Ishikawa (cell line): Measurements from ENCODE around the gene MPLKIP.

Source experiments
- CEBPB ChIP-seq: IDR thresholded peaks from 2 replicates; pipeline ENCODE4 v1.6.1; 2012
- CREB1 ChIP-seq: IDR thresholded peaks from 2 replicates; pipeline ENCODE4 v1.6.1; 2012; ENCODE audit warnings: low read depth
- EGR1 ChIP-seq: IDR thresholded peaks from 2 replicates; pipeline ENCODE4 v1.6.1; 2012
- EP300 ChIP-seq: IDR thresholded peaks from 2 replicates; pipeline ENCODE4 v1.6.1; 2012; ENCODE audit warnings: borderline replicate concordance
- FOXM1 ChIP-seq: IDR thresholded peaks from 2 replicates; pipeline ENCODE4 v1.6.1; 2012; ENCODE audit warnings: low read depth, borderline replicate concordance
- MAX ChIP-seq: IDR thresholded peaks from 2 replicates; pipeline ENCODE4 v1.6.1; 2012
- NFIC ChIP-seq: IDR thresholded peaks from 2 replicates; pipeline ENCODE4 v1.6.1; 2012
- RAD21 ChIP-seq: IDR thresholded peaks from 2 replicates; pipeline ENCODE4 v1.6.1; 2012; ENCODE audit warnings: low read depth
- REST ChIP-seq: IDR thresholded peaks from 2 replicates; pipeline ENCODE4 v1.6.1; 2012; ENCODE audit warnings: low read depth, mild to moderate bottlenecking
- TAF1 ChIP-seq: IDR thresholded peaks from 2 replicates; pipeline ENCODE4 v1.6.1; 2012; ENCODE audit warnings: low read depth, mild to moderate bottlenecking
- TCF12 ChIP-seq: IDR thresholded peaks from 2 replicates; pipeline ENCODE4 v1.6.1; 2012; ENCODE audit warnings: low read depth
- TEAD4 ChIP-seq: IDR thresholded peaks from 2 replicates; pipeline ENCODE4 v1.6.1; 2012
- YY1 ChIP-seq: IDR thresholded peaks from 2 replicates; pipeline ENCODE4 v1.6.1; 2012; ENCODE audit warnings: low read depth
- ZBTB7A ChIP-seq: IDR thresholded peaks from 2 replicates; pipeline ENCODE4 v1.6.1; 2012; ENCODE audit warnings: low read depth
- TF ChIP-seq, protein P1 (sequence below): IDR thresholded peaks from 2 replicates; pipeline ENCODE4 v1.6.1; 2012

The MPLKIP gene

DNA sequence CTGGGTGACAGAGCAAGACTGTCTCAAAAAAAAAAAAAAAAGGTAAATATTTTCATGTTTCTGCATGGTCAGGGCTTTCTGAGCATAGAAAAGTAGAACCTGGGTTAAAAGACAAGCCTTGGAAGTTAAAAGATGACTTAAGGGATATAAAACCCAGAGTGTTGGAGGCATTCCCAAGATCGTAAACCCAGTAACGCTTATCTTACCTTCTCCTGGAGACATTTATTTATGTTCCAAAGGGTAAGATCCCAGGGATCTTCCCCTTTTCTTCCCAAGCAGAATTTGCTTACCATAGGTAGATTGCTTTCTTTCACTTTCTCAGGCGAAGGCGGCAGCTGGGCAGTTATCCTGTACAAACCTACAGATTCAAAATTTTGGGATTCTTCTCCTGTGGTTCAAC, 22.6 kb upstream of the MPLKIP start:
- TF ChIP-seq CREB1, result no peak
- TF ChIP-seq YY1, result no peak
- TF ChIP-seq TEAD4, result no peak
- TF ChIP-seq CEBPB, result no peak
- TF ChIP-seq REST, result no peak
- TF ChIP-seq EGR1, result no peak
- no peak for TF ChIP-seq MAX
- TF ChIP-seq EP300, result no peak
- TF ChIP-seq RAD21, result no peak
- no peak for TF ChIP-seq TCF12
- TF ChIP-seq FOXM1, result no peak
- TF ChIP-seq, protein P1, sequence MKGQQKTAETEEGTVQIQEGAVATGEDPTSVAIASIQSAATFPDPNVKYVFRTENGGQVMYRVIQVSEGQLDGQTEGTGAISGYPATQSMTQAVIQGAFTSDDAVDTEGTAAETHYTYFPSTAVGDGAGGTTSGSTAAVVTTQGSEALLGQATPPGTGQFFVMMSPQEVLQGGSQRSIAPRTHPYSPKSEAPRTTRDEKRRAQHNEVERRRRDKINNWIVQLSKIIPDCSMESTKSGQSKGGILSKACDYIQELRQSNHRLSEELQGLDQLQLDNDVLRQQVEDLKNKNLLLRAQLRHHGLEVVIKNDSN, result no peak

GRCh38 chr7:40151504-40151903, 17.1 kb upstream of the MPLKIP start:
- TF ChIP-seq CREB1, result no peak
- no peak for TF ChIP-seq FOXM1
- TF ChIP-seq TEAD4, result no peak
- TF ChIP-seq TAF1, result no peak
- no peak for TF ChIP-seq EGR1
- no peak for TF ChIP-seq ZBTB7A
- TF ChIP-seq CEBPB, result no peak
- no peak for TF ChIP-seq REST
- no peak for TF ChIP-seq TCF12
- TF ChIP-seq YY1, result no peak
- no peak for TF ChIP-seq NFIC

- no peak for TF ChIP-seq MAX
- TF ChIP-seq RAD21, result no peak
- no peak for TF ChIP-seq FOXM1
- no peak for TF ChIP-seq CEBPB
- no peak for TF ChIP-seq YY1
- TF ChIP-seq TAF1, result no peak
- TF ChIP-seq TCF12, result no peak
- TF ChIP-seq NFIC, result no peak
- no peak for TF ChIP-seq CREB1
- no peak for TF ChIP-seq ZBTB7A
These were observed 14.2 kb upstream of the MPLKIP start for GRCh38 chr7:40148671-40149070.

GRCh38 chr7:40147371-40148246, 13.2 kb upstream of the MPLKIP start:
- TF ChIP-seq, protein P1, result no peak
- TF ChIP-seq TAF1, result no peak
- TF ChIP-seq TEAD4, result no peak
- no peak for TF ChIP-seq EGR1
- TF ChIP-seq RAD21, result no peak
- no peak for TF ChIP-seq FOXM1
- TF ChIP-seq ZBTB7A, result no peak
- no peak for TF ChIP-seq CEBPB

DNA sequence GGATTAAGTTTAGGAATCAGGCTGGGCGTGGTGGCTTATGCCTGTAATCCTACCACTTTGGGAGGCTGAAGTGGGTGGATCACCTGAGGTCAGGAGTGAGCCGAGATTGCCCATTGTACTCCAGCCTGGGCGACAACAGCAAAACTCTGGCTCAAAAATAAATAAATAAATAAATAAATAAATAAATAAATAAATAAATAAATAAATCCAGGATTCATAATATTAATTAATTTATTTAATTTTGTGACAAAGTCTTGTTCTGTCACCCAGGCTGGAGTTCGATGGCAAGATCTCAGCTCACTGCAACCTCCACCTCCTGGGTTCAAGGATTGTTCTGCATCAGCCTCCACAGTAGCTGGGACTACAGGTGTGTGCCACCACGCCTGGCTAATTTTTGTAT, 4.6 kb upstream of the MPLKIP start:
- TF ChIP-seq REST (no peak), NFIC (no peak), TCF12 (no peak), CEBPB (no peak), MAX (no peak), CREB1 (no peak), TAF1 (no peak), EGR1 (no peak), RAD21 (no peak), YY1 (no peak), FOXM1 (no peak), EP300 (no peak), ZBTB7A (no peak)
- TF ChIP-seq, protein P1, result no peak
